GM12801 (cell line): Measurements from ENCODE around the gene AP5Z1.

Experiments
- TF ChIP-seq, protein P1 (sequence below): IDR thresholded peaks from one replicate; pipeline ENCODE4 v1.5.1; 2011; ENCODE audit warnings: control low read depth; ENCODE audit not compliant: insufficient read length; ENCODE audit errors: extremely low read depth

AP5Z1 gene

DNA sequence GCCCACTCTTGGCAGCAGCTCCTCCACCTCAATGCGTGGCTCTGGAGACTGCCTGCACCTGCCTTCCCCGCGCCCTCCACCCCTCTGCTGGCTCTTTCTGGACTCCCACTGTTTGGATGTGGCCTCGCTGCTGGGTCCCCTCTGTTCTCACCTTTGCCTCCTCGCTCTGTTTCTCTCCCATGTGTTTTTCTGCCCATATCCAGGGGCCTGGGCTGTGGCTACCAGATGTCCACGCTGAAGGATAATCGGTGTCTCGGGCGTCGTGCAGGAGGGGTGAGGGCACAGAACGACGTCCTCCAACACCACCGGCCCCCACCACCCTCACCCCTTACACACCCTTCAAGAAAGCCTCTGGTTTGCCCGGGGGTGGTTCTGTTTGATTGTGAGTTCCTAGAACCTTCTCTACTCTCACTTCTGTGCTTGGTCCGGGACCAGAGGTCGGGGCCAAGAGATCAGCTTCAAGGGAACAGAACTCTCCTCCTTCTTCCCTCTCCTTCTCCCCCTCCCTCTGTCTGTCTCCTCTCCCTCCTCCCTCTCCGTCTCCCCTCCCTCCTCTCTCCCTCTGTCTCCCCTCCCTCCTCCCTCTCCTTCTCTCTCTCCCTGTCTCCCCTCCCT, 31.7 kb downstream of the AP5Z1 start:
- TF ChIP-seq, protein P1, sequence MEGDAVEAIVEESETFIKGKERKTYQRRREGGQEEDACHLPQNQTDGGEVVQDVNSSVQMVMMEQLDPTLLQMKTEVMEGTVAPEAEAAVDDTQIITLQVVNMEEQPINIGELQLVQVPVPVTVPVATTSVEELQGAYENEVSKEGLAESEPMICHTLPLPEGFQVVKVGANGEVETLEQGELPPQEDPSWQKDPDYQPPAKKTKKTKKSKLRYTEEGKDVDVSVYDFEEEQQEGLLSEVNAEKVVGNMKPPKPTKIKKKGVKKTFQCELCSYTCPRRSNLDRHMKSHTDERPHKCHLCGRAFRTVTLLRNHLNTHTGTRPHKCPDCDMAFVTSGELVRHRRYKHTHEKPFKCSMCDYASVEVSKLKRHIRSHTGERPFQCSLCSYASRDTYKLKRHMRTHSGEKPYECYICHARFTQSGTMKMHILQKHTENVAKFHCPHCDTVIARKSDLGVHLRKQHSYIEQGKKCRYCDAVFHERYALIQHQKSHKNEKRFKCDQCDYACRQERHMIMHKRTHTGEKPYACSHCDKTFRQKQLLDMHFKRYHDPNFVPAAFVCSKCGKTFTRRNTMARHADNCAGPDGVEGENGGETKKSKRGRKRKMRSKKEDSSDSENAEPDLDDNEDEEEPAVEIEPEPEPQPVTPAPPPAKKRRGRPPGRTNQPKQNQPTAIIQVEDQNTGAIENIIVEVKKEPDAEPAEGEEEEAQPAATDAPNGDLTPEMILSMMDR: no peak

DNA sequence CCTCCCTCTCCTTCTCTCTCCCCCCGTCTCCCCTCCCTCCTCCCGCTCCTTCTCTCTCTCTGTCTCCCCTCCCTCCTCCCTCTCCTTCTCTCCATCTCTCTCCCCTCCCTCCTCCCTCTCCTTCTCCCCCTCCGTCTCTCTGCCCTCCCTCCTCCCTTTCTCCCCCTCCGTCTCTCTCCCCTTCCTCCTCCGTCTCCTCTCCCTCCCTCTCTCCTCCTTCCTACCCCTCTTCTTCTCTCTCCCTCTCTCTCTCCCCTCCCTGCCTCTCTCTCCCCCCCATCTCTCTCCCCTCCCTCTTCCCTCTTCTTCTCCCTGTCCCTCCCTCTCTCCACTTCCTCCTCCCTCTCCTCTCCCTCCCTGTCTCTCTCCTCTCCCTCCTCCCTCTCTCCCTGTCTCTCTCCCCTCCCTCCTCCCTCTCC, 32.2 kb downstream of the AP5Z1 start:
- TF ChIP-seq, protein P1: no peak

DNA sequence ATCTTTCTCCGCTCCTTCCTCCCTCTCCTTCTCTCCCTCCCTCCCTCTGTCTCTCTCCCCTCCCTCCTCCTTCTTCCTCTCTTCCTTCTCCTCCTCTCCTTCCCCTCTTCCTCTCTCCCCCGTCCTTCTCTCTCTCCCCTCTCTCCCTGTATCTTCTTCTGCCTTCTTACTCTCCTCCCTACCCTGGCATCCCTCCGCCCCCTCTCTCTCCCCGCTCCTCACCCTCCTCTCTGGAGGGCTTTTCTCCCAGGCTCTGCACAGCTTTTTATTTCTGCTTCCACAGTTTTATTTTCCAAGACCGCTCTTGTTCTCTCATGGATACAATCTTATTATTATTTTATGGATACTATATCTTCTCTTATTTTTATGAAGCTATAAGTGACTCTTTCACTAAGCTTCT, 32.6 kb downstream of the AP5Z1 start:
- TF ChIP-seq, protein P1: no peak

DNA sequence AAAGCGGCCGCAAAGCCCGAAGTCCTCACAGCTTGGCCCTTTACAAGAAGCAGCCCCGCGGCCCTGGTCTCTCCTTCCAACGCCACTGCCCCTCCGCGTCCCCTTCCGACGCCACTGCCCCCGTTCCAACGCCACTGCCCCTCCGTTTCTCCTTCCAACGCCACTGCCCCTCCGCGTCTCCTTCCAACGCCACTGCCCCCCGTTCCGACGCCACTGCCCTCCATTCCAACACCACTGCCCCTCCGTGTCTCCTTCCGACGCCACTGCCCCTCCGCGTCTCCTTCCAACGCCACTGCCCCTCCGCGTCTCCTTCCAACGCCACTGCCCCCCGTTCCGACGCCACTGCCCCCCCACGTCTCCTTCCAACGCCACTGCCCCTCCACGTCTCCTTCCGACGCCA, 33.1 kb downstream of the AP5Z1 start:
- TF ChIP-seq, protein P1: no peak

DNA sequence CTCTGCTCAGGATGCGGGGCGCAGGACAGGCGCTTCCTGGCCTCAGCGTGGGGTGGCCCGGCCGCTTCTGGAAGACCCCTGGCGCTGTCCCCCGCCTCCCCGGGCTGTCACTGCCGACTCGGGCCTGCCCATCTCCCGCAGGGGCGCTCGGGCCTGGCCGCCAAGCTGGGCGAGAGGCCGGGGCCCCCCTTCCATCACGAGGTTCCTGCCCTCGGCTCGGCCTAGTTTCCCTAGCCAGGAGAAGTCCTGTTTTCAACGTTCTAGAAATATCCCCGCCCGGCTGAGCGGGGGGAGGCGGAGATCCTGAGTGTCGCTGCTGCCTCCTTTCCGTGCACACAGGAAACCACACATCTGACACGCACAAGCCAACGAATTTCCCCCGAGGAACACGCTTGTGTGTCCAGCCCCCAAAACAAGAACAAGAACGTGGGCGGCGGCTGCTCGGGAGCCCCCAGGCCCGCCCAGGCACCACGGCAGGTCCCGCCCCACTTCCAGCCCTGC, 33.7 kb downstream of the AP5Z1 start:
- TF ChIP-seq, protein P1: no peak

DNA sequence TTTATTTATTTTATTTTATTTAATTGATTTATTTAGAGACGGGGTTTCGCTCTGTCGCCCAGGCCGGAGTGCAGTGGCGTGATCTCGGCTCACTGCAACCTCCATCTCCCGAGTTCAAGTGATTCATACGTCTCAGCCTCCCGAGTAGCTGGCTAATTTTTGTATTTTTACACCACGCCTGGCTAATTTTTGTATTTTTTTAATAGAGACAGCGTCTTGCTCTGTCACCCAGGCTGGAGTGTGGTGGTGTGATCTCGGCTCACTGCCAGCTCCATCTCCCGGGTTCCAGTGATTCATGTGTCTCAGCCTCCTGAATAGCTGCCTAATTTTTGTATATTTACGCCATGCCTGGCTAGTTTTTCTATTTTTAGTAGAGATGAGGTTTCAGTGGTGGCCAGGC, 34.2 kb downstream of the AP5Z1 start:
- TF ChIP-seq, protein P1: no peak

DNA sequence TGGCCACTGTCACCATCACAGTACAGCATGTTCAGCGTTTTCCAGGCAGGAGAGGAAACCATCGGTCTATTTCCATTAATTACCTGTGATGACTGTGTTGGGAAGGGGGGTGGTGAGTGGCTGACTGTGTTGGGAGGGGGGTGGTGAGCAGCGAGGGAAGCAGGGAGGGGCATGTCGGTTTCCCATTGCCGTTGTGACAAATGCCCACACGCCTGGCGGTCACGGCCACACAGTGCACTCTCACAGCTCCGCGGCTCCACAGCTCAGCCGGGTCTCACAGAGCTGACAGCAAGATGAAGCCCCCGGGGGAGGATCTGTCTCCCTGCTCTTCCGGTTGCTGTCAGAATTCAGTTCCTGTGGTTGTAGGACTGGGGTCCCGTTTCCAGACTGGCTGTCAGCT, 39.0 kb downstream of the AP5Z1 start:
- TF ChIP-seq, protein P1: no peak
